Fibroblast of upper back skin (primary cell): ENCODE results near the gene XKR7.

Source experiments
- DNase-seq: peaks from one replicate; pipeline ENCODE4 v3.0.0-alpha.2; 2013

Gene XKR7

GRCh38 chr20:31981784-31982183, 13.8 kb downstream of the XKR7 start:
- DNase-seq: no peak

GRCh38 chr20:31984981-31985471, 17.1 kb downstream of the XKR7 start:
- no peak for DNase-seq

GRCh38 chr20:31987744-31988143, 19.8 kb downstream of the XKR7 start:
- DNase-seq: no peak

- DNase-seq: no peak
These were observed 20.6 kb downstream of the XKR7 start for GRCh38 chr20:31988430-31989015.

GRCh38 chr20:31989030-31989645, 21.2 kb downstream of the XKR7 start:
- DNase-seq: no peak

- no peak for DNase-seq
These were observed 22.8 kb downstream of the XKR7 start for GRCh38 chr20:31990641-31991338.

GRCh38 chr20:31991339-31991705, 23.4 kb downstream of the XKR7 start:
- DNase-seq: no peak

GRCh38 chr20:31992086-31992485, 24.1 kb downstream of the XKR7 start:
- DNase-seq: no peak

DNA sequence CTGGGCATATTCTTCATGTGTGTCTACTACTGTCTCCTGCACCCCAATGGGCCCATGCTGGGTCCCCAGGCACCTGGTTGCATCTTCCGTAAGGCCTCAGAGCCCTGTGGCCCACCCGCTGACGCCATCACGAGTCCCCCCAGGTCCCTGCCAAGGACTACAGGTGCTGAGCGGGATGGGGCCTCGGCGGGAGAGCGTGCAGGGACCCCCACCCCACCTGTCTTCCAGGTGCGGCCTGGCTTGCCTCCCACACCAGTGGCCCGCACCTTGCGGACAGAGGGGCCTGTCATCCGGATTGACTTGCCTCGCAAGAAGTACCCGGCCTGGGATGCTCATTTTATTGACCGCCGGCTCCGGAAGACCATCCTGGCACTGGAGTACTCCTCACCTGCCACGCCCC, 29.0 kb downstream of the XKR7 start:
- no peak for DNase-seq

- DNase-seq: no peak
These were observed 30.3 kb downstream of the XKR7 start for GRCh38 chr20:31998246-31998645.

DNA sequence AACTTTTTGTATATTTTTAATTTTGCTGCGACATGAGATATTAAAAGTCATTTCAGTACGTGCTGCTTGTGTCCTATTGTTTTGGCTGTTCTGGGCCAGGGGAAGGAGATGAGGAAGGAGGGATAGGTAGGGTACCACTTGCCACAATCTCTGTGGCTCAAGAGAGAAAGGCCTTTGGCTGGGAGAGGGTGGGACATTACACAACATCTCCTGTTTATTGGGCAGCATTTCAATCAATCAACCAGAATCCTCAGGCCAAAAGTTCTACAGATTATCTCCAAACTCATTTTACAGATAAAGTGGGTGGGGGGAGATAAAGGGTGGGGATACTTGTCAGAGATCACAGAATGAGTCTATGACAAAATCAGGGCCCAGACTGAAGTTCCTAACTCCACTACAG, 35.4 kb downstream of the XKR7 start:
- no peak for DNase-seq

- DNase-seq: peak; percentile 6
These were observed 37.0 kb downstream of the XKR7 start for GRCh38 chr20:32004963-32005362.

GRCh38 chr20:32006053-32006452, 38.1 kb downstream of the XKR7 start:
- no peak for DNase-seq

- no peak for DNase-seq
These were observed 39.2 kb downstream of the XKR7 start for GRCh38 chr20:32006841-32007786.

DNA sequence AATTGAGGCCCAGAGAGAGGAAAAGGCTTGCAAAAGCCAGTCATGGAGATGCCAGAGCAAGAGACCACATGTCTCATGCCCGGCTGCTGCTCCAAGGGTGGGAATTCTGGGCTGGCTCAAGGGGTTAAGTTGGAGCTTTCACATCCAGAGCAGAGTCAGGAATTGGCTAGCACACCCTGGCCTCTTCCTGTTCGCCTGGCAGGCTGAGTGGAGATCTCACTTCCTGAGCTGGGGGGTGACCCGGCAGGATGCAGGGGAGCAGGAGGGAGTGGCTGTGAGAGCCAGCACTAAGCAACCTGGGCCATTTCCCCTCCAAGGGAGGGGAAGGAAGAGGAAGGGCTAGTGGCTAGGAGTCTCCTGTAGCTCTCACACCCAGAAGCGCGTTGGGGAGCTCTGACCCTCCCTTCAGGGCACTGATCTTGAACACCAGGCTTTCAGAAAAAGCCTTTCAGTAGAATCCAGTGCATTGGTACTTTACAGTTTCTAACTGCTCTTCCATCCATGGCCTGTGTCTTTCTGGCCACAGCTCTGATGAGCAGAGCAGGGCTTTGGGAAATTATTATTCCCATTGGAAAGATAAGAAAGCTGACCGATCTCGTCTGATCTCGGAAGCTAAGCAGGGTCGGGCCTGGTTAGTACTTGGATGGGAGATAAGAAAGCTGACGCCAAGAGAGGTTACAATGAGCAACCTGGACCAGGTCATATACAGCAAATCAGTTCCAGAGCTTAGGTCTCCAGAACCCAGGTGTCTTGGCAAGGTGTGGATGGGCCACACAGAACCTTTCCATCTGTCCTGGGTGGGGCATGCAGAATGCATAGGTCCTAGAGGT, 40.1 kb downstream of the XKR7 start:
- peak; percentile 7 for DNase-seq

- DNase-seq: no peak
These were observed 41.6 kb downstream of the XKR7 start for GRCh38 chr20:32009564-32009963.

- no peak for DNase-seq
These were observed 42.1 kb downstream of the XKR7 start, which contains the start of gene CCM2L for GRCh38 chr20:32010101-32010500. Gene CCM2L (plus strand): TSS chr20:32010438. CDS start chr20:32010455, 17 bp downstream.

- no peak for DNase-seq
These were observed 42.7 kb downstream of the XKR7 start for GRCh38 chr20:32010666-32011065.

DNA sequence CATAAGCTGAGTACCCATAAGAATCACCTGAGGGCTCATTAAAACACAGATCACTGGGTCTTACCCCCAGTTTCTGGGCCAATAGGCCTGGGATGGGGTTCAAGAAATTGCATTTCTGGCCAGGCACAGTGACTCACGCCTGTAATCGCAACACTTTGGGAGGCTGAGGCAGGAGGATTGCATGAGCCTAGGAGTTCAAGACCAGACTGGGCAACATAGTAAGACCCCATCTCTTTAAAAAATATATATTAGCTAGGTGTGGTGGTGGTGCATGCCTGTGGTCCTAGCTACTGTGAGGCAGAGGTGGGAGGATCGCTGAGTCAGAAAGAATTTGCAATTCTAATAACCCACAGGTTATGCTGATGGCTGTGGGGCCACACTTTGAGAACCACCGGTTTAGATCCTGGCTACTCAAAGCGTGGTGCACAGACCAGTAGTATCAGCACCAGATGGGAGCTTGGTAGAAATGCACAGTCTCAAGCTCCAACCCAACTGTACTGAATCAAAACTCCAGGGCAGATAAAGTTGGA, 44.3 kb downstream of the XKR7 start:
- no peak for DNase-seq

GRCh38 chr20:32013326-32013725, 45.4 kb downstream of the XKR7 start:
- DNase-seq: no peak

DNA sequence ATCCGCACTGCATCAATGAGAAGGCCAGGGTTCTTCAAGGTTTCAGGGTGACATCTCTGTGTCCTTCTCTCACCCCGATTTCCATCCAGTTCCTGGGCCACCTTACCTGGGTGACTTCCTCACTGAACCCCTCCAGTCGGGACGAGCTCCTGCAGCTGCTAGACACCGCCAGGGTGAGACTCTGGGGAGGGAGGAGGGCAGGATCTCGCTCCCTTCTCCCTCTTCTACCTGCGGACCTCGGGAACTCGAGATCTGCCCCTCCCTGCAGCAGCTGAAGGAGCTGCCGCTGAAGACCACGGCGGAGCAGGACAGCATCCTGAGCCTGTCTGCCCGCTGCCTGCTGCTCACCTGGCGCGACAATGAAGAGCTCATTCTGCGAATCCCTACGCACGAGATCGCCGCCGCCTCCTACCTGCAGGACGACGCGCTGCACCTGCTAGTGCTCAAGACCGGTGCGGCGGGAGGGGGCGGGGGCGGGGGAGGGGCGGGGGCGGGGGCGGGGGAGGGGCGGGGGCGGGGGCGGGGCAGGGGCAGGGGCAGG, 49.8 kb downstream of the XKR7 start:
- no peak for DNase-seq
